ENCODE measurements around the gene XPO5. TPM values are rescaled to one million over a fixed set of nuclear protein-coding genes. Genes with fewer than 3 reads are reported as not detected.

Gene XPO5
- total and polyA plus RNA-seq, 9 of the 15 experiments (the other 6 are each of a cell fraction or from before 2014, with no cell fraction given) = 36.0 to 170 (median 99.1) TPM

DNA sequence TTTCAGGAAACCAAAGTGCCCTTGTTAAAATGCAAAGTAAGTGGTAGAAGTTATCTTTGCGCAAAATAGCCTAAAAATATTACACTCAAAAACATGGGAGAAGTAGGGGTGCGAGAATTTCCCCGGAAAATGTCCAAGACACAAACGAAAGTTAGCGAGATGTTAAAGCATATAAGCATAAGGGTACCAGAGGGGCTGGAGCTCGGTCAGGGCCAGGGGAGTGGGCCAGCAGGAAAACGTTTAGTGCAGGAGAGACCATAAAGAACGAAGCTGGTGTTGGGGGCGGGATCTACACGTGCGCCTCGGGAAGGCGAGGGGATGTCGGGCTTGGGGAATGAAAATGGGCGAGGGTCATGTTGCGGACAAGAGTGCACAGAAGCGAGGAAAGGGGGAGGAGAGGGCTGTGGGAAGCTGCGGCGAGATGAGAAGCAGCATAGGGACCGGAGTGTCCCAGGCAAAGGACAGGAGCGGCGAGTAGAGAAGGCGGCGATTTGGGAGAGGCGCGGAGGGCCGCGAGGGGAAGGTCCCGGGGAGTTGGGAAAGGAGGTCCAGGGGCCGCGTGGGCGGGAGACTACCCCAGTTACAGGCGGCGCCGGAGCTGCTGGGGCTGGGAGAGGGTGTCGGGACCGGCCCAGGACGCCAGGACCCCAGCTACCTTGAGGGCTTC, 600 bp downstream of the XPO5 start (continued):
- TF ChIP-seq, protein P1, sequence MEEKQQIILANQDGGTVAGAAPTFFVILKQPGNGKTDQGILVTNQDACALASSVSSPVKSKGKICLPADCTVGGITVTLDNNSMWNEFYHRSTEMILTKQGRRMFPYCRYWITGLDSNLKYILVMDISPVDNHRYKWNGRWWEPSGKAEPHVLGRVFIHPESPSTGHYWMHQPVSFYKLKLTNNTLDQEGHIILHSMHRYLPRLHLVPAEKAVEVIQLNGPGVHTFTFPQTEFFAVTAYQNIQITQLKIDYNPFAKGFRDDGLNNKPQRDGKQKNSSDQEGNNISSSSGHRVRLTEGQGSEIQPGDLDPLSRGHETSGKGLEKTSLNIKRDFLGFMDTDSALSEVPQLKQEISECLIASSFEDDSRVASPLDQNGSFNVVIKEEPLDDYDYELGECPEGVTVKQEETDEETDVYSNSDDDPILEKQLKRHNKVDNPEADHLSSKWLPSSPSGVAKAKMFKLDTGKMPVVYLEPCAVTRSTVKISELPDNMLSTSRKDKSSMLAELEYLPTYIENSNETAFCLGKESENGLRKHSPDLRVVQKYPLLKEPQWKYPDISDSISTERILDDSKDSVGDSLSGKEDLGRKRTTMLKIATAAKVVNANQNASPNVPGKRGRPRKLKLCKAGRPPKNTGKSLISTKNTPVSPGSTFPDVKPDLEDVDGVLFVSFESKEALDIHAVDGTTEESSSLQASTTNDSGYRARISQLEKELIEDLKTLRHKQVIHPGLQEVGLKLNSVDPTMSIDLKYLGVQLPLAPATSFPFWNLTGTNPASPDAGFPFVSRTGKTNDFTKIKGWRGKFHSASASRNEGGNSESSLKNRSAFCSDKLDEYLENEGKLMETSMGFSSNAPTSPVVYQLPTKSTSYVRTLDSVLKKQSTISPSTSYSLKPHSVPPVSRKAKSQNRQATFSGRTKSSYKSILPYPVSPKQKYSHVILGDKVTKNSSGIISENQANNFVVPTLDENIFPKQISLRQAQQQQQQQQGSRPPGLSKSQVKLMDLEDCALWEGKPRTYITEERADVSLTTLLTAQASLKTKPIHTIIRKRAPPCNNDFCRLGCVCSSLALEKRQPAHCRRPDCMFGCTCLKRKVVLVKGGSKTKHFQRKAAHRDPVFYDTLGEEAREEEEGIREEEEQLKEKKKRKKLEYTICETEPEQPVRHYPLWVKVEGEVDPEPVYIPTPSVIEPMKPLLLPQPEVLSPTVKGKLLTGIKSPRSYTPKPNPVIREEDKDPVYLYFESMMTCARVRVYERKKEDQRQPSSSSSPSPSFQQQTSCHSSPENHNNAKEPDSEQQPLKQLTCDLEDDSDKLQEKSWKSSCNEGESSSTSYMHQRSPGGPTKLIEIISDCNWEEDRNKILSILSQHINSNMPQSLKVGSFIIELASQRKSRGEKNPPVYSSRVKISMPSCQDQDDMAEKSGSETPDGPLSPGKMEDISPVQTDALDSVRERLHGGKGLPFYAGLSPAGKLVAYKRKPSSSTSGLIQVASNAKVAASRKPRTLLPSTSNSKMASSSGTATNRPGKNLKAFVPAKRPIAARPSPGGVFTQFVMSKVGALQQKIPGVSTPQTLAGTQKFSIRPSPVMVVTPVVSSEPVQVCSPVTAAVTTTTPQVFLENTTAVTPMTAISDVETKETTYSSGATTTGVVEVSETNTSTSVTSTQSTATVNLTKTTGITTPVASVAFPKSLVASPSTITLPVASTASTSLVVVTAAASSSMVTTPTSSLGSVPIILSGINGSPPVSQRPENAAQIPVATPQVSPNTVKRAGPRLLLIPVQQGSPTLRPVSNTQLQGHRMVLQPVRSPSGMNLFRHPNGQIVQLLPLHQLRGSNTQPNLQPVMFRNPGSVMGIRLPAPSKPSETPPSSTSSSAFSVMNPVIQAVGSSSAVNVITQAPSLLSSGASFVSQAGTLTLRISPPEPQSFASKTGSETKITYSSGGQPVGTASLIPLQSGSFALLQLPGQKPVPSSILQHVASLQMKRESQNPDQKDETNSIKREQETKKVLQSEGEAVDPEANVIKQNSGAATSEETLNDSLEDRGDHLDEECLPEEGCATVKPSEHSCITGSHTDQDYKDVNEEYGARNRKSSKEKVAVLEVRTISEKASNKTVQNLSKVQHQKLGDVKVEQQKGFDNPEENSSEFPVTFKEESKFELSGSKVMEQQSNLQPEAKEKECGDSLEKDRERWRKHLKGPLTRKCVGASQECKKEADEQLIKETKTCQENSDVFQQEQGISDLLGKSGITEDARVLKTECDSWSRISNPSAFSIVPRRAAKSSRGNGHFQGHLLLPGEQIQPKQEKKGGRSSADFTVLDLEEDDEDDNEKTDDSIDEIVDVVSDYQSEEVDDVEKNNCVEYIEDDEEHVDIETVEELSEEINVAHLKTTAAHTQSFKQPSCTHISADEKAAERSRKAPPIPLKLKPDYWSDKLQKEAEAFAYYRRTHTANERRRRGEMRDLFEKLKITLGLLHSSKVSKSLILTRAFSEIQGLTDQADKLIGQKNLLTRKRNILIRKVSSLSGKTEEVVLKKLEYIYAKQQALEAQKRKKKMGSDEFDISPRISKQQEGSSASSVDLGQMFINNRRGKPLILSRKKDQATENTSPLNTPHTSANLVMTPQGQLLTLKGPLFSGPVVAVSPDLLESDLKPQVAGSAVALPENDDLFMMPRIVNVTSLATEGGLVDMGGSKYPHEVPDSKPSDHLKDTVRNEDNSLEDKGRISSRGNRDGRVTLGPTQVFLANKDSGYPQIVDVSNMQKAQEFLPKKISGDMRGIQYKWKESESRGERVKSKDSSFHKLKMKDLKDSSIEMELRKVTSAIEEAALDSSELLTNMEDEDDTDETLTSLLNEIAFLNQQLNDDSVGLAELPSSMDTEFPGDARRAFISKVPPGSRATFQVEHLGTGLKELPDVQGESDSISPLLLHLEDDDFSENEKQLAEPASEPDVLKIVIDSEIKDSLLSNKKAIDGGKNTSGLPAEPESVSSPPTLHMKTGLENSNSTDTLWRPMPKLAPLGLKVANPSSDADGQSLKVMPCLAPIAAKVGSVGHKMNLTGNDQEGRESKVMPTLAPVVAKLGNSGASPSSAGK (IDR thresholded peaks at IDR 0.05) = peak; percentile 79
- TF ChIP-seq, protein P2, sequence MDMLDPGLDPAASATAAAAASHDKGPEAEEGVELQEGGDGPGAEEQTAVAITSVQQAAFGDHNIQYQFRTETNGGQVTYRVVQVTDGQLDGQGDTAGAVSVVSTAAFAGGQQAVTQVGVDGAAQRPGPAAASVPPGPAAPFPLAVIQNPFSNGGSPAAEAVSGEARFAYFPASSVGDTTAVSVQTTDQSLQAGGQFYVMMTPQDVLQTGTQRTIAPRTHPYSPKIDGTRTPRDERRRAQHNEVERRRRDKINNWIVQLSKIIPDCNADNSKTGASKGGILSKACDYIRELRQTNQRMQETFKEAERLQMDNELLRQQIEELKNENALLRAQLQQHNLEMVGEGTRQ (CRISPR knock-in tag; IDR thresholded peaks at IDR 0.05) = no peak
